Measurements from ENCODE around the gene SDF2L1. TPM values are rescaled to one million over a fixed set of nuclear protein-coding genes. Genes with fewer than 3 reads are reported as not detected.

SDF2L1 gene
- total and polyA plus RNA-seq, 9 of the 15 experiments (the other 6 are each of a cell fraction or from before 2014, with no cell fraction given), result 15.1 to 989 (median 124) TPM

GRCh38 chr22:21680830-21681565 is 38.9 kb downstream of the SDF2L1 start (continued):
- TF ChIP-seq ARID3A (IDR thresholded peaks at IDR 0.05; ENCODE audit: borderline replicate concordance, low read depth, low read length) (no peak), ZBTB34 (CRISPR knock-in tag; IDR thresholded peaks at IDR 0.05) (no peak), MITF (IDR thresholded peaks at IDR 0.05) (no peak), SMARCE1 (IDR thresholded peaks at IDR 0.05) (no peak), POU5F1 (IDR thresholded peaks at IDR 0.05; ENCODE audit: borderline replicate concordance, low read depth, low read length, partially characterized antibody) (no peak), ZNF707 (CRISPR knock-in tag; conservative IDR thresholded peaks at IDR 0.05) (no peak), IRF2 (CRISPR knock-in tag; IDR thresholded peaks at IDR 0.05) (peak; percentile 94), MAFG (tag; conservative IDR thresholded peaks at IDR 0.05) (no peak), HOXB6 (CRISPR knock-in tag; IDR thresholded peaks at IDR 0.05; ENCODE audit: borderline replicate concordance) (no peak), ZNF668 (CRISPR knock-in tag; IDR thresholded peaks at IDR 0.05) (no peak), CEBPG (CRISPR knock-in tag; IDR thresholded peaks at IDR 0.05) (peak; percentile 22; the same call in 1 of the 2 replicates), CEBPG (tag; conservative IDR thresholded peaks at IDR 0.05 in 1 of 2, IDR thresholded peaks at IDR 0.05 in 1 of 2) (no peak), MIER1 (IDR thresholded peaks at IDR 0.05; ENCODE audit: low read depth) (no peak), MNT (conservative IDR thresholded peaks at IDR 0.05) (no peak), DNMT1 (IDR thresholded peaks at IDR 0.05) (no peak), CBFB (CRISPR knock-in tag; IDR thresholded peaks at IDR 0.05) (peak; percentile 85), MXD1 (CRISPR knock-in tag; IDR thresholded peaks at IDR 0.05; ENCODE audit: borderline replicate concordance, poor library complexity, severe bottlenecking) (no peak)
